ENCODE measurements around the gene PDK4.
"Not testable (repeated sequence)": the region's sequence is repeated elsewhere in the genome, so short reads cannot be mapped to it uniquely, and the experiment has no call there.

Gene PDK4

DNA sequence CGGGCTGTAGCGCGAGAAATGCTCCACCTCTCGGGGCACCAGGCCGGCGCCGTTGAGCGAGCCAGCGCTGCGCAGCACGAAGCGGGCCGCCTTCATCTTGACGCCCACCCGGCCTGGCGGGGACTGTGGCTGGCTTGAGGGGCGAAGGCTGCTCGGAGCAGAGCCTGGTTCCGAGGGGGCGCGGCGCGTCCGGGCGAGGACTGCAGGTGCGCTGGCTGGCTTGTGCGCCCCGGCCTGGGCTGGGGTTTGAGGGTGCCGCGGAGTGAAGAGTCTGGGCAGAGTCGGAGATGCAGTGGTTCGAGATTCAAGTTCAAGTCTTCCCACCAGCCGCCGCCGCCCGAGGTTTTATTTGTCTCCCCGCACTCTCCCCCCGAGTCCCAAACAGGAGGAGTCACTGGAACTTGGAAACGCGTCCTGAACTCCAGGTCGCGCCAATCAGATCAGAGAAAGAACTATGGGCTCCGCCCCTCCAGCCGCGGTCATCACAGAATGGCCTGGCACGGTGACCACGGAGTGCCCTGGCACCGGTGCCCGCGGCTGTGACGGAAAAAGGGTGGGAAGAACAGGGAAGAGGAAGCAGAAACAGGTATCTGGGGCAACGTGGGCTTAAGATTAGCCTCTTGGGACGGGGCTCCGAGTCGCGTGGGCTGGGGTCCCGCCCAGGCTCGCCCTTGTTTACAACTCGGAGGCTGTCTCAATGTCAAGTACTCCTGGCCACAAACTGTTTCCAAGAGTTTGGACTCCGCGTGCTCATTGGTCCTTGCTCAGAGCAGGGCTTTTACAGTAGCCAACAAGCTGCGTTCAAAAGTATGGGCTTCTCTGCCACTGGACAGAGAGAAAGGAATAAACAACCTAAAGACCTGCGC, at the start of gene PDK4:
TSS of gene PDK4 (minus strand) at position 319 of the 866 bp plus-strand sequence. CDS start at position 96, 223 bp downstream.
- no peak for DNase-seq

DNA sequence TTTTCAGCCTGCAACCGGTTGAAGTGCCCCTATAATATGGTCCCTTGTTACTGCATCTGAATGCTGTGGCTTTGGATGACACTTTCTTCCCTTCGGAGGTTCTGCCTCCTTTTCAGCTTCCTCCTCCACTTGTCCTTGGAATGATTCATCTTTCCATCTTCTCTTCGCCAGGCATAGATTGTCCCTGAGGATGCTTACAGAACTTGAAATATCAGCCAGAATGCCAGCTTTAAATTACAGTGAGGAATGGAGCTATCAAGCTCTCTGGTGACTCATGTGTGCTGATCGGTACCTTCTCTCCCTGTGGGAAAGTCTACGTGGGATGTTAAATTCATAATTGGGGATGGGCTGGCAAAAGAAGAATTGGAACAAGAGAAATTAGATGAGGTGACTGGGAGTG, 45.9 kb upstream of the PDK4 start:
- no peak for DNase-seq

DNA sequence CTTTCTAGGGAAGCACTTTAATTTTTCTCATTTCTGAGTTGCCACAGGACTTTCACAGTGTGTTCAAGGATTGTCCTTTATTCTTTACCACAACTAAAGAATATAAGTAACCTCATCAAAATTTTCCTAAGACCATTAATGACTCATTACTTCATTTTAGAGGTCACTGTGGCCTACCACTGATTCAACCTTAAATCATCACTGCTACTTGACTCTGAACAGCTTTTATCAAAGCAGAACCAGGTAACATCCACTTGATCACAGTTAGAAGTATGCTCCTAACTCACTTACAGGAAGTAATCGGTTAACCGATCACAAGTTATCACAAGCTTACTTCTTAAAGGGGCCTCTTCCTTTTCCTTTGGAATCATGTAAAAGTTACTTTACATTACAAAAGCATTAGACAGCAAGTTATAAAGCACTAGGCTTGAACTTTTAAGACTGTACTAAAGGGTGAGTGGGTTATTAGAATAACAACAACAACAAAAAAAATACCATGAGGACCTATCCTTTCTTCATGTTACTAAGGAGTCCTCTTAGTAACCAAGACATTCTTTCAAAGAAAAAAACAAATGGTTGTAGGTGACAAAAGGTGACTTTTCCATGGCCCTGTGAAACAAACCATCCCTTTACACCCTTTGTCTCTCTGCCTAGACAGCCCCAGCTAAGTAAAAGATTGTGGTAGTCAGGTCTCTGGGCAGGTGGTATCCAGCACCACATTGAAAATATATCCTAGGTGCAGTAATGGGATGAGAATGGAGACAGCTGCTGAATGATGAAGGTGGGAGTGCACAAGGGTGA, 40.0 kb upstream of the PDK4 start:
- DNase-seq, result no peak

DNA sequence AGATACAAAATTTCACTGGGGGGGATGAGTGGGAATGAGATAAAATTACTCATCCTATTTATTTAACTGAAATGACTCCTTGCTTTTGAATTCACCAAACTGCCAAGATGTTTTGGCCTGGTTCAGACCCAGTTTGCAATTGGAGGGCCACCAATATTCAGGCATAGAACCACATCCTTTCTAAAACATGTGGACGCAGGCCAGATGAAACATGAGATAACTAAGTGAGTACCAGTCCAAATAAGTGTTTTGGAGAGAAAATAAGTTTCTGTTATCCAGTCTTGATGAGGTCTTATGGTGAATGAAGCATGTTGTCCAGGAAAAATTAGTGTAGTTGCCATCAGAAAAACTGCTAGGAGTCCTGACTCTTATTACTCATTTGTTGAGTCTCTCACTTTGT, 36.3 kb upstream of the PDK4 start:
- DNase-seq, result no peak

DNA sequence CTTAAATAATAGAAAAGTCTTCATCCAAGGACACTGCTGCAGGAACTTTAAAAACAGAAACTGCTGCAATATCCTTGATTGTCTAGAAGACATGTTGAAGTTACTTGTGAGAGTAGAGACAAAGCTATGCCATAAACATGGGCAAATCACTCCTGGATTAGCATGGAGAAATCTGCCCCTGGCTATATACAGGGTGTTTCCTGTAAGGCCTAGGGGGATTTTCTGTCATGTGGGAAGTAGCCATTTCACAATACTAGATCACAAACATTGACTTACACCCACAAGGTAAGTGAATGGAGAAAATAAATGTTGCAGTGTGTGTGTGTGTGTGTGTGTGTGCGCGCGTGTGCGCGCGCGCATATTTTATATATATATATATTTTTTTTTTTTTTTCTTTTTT, 35.2 kb upstream of the PDK4 start:
- no peak for DNase-seq

DNA sequence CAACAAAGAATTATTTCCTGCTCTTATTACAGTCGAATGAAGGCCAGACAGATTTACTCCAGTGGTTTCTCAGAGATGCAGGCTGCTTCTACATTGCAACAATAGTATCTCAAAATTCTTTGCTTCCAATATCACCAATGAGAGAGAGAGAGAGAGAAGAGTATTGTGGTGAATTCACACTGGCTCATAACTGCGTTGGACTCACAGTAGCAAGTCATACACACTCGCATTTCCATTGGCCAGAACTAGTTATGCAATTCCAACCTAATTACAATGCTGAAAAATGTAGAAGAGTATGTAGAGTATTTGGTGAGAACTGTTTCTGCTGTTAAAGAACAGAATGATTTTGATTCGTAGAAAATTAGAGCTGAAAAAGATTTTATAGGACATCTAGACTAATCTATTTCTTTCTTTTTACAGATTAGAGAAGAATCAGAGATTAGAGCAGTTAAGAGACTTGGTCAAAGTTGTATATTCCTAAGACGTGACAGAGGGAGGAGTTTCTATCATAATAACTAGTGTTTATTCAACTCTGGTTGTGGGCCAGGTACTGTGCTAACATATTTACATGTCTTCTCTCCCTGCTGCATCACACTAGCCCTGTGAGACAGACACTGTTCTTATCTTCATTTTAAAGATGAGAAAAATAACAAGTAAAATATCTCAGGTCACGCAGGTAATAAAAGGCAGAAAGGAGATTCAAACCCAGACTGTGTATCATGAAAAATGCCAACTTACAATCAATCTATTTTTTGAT, 34.6 kb upstream of the PDK4 start:
- DNase-seq, result no peak

DNA sequence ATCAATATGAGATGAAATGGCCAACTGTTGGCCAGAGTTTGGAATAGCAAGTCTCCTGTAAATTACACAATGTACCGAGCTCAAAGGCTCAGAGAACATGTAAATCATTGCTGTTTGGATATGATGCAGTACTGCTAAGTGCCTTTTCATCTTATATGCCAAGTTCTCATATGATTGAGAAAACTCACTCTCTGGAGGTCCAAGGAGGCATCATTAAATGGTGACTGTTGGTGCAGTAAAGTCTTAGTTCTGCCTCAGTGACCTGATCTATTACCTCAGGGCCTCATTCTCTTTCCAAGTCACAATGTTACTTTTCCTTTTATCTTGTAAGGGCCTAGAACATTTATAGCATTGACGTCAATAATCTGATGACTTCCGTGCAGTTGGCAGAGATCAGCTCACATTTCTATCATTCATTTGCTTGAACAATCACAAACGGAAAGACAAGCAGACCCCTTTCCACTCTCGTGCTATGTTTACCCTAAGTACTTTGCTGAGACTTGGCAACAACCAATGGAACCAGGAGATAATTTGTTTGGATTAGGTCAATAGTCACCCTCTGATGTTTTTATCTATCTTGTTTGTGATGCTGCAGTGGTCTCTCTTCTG, 32.6 kb upstream of the PDK4 start:
- DNase-seq, result no peak

DNA sequence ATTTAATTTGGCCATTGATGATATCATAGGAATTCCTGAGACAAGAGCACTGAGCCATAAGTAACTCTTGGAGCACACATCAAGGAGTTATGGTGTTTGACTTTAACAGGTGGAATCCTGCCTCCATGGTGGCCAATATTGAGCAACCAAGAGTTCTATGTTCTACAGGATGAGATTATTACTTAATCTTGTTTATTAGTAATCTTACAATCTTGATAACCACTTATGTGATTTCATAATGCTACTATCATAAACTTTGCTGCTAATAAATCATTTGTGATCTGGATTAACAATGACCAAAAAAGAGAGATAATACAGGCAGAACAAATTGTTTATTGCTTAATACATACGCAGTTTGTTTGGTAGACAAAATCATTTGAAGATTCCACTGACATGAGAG, 27.5 kb upstream of the PDK4 start:
- DNase-seq, result no peak

DNA sequence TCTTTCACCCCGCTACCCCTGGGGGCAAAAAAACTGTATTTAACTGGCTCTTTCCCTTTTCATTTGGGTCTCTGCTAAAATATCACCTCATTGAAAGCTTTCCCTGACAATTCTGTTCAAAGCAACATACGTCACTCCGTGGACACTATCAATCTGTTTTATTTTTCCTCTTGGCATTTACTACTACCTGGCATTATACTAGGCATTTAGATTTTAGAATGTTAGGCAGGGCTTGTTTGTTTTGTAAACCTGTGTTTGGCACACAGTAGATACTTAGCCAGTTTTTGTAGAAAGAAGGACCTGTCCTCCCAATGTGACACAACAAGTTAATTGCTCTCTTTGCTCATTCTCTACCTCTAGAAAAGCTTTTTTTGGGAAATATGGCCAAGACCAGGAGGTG, 26.5 kb upstream of the PDK4 start:
- DNase-seq, result no peak

DNA sequence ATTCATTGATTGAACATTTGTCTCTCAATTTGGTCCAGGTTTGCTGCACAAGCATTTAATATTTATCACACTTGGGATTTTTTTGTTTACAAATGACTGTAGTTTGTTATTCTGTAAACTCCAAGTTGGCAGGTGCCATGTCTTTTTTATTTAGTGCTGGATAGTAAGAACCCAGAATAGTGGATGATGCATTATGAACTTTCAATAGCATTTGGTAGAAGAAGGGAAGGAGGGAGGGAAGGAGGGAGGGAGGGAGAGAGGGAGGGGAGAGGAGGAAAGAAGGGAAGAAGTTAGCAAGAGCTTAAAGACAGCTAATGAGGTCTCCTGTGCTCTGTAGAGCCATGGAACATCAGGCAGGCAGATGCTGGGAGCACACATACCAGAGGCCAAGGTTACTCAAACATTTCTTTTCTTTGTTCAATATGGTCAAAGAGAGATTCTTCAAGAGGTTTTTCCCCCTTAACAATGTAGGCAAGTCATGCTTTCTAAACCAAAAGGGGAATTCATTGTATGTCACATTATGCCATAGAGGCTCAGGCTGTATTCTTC, 25.8 kb upstream of the PDK4 start:
- DNase-seq, result no peak

DNA sequence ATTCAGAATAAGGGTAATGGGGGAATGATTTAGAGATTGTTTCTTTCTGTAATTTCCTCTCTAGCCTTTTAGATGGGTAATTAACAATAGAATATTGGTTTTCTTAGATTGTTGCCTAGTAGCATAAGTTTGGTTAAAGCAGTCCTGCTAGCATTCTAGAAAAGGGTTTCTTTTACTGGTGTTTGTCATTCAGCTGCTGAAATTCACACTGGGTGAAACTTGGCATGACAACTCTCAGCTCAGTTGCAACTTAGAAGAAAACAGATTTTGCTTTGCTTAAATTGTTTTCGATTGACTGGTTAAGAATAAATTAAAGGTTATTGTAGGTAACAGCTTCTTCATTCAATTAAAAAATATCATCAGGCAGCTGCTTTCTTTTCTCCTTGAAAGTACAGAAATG, 25.1 kb upstream of the PDK4 start:
- no peak for DNase-seq

DNA sequence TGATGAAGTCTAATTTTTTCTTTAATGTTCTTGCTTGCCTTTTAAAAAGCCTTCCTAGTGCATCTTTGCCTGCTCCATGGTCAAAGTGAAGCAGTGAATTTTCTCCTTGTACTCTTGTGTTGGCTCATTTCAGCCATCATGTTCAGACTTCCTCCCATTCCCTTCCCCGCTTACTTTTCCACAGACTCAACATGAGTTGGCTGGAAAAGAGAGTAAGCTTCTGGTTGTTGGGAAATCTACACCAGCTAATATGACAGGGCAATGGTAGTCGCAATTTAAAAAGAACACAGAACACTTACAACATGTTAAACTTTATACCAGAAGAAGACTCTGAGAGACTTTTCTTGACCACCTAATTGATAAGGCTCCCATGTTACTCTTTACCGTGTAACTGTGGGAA, 24.3 kb upstream of the PDK4 start:
- DNase-seq, result no peak

DNA sequence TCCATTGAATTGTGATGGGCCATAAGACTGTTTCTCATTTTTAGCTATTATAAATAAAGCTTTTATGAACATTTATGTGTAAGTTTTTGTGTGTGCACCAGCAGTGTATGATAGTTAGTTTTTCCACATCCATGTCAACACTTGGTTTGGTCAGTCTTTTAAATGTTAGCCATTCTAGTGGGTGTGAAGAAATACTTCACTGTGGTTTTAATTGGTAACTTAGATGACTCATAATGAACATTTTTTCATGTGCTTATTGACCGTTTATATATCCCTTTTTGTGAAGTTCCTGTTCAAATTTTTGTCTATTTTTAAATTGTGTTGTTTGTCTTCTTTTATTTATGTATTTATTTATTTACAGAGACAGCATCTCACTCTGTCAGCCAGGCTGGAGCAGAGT, 23.6 kb upstream of the PDK4 start:
- no peak for DNase-seq

DNA sequence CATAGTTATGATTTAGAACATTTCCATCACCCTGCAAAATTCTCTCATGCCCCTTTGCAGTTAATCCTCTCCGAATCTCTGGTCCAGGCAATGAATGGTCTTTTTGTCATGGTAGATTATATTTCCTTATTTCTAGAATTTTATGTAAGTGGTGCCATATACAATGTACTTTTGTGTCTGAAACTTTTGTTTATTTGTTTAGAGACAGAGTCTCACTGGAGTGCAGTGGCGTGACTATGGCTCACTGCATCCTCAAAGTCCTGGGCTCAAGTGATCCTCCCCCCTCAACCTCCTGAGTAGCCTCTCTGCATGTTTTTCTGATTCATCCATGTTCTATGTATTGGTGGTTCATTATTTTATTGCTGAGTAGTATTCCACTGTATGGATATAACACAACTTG, 23.2 kb upstream of the PDK4 start:
- no peak for DNase-seq

DNA sequence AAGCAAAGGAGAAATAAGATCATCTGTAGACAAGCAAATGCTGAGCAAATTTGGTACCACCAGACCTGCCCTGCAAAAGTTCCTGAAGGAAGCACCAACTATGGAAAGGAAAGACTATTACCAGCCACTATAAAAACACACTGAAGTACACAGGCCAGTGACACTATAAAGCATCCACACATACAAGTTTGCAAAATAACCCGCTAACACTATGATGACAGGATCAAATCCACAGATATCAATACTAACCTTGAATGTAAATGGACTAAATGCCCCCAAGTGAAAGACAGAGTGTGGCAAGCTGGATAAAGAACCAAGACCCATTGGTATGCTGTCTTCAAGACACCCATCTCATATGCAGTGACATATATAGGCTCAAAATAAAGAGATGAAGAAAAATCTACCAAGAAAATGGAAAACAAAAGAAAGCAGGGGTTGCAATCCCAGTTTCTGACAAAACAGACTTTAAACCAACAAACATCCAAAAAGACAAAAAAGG, 18.2 kb upstream of the PDK4 start:
- no peak for DNase-seq

DNA sequence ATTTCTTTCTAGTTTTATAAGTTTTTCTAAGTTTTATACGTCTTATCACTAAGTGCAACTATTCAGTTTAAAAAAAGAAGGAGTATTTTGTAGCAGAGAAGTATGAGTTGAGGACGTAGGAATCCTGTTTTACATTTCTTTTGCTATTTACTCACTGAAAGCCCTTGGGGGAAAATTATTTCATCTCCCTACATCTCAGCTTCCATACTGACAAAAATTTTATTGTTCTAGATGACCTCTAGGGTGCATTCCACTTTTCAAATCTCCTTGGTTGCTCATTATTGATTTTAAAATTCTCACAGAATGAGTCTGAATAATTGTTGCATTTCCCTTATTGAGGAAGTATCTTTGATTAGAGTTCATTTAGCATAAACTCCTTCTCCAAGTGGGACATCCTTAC, 14.9 kb upstream of the PDK4 start:
- DNase-seq, result no peak

DNA sequence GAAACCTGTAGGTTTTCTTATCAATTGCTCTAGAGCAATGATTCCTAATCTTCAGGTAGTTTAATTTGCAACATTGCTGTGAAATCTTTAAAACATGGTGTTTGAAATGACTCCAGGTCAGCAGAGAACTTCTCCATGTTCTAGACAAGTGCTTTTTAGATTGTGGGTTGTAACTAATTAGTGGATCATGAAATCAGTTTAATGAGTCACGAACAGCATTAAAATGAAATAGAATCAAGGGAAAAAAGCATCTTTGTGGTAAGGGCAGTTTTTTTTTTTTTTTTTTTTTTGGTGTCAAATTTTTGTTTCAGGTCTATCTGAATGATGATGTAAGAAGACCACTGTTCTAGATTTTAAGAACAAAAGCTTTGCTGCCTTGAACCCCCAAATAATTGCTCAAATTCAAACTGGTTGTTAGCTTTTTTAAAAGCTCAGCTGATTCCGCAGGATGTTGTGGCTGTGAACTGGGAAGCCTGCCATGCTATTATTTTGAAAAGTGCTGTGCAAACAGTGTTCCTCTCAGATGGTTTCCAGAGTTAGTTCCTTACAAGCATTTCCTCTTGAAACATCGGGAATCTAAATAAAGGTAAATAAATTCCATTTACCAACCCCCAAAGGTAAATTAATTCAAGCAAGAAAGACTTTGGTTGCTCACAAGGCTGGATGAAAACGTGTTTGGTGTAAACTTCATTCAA, 13.1 kb upstream of the PDK4 start:
- DNase-seq, result no peak

DNA sequence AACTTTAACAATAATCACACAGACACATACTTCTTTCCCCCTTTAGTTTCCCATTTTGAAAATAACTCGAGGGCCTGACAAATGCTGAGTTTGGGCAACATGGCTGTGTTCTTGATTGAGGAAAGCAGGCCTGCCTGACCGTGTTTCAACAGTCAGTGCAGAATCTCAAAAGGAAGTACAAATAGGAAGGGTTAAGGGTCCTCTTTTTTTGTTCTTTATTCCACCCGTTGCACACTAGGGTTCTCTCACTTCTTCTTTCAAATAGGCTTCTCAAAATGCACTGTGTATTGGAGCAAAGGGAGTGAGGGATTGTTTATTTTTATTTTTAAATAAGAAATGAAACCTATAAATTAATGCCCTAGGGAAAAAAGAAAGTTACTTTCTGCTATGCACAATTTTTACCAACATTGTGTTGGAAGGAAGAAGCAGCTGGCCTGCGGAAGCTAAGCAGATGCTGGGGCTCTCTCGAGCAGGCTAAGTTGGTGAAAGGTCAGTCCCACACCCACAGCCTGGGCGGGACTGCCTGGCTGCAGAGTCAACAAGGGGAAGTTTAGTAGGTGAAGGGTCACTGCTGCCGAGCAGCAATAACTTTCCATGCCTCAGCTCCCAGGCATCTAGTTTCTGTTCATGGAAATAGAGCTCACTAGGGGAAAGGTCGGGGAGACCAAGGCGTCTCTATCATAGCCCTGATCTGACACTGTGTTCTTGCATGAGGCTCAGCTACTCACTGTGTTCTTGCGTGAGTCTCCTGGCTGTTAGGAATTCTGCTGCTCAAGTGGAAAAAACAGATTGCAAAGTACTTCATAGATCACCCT, 12.2 kb upstream of the PDK4 start:
- no peak for DNase-seq

DNA sequence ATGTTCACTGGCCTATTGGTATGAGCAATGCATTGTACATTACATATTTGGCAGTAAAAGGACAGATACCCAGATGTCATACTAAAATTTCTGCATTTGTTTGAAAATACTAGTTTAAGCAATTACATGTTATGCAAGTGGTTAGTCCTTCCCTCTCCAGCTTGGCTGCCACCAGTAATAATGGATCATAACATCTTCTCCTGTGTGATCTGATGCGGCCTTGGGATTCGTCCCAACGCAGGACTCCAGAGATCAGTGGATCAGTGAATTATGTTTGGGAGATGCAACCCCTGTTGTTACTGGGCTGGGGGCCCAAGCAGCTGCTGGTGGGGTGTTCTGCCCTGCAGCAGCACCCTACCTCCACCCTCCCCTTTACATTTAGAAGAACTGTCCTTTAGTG, 11.2 kb upstream of the PDK4 start:
- DNase-seq, result no peak

DNA sequence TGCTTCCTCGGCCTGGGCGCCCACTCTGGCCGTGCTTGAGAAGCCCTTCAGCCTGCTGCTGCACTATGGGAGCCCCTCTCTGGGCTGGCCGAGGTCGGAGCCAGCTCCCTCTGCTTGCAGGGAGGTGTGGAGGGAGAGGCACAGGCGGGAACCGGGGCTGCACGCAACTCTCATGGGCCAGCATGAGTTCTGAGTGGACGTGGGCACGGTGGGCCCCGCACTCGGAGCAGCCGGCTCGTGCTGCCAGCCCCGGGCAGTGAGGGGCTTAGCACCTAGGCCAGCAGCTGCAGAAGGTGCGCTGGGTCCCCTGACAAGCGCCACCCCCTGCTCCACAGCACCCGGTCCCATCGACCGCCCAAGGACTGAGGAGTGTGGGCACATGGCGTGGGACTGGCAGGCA, 9.0 kb upstream of the PDK4 start:
- no peak for DNase-seq

DNA sequence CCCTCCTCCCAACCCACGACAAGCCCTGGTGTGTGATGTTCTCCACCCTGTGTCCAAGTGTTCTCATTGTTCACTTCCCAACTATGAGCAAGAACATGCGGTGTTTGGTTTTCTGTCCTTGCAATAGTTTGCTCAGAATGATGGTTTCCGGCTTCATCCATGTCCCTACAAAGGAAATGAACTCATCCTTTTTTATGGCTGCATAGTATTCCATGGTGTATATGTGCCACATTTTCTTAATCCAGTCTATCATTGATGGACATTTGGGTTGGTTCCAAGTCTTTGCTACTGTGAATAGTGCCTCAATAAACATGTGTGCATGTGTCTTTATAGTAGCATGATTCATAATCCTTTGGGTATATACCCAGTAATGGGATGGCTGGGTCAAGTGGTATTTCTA, 8.5 kb upstream of the PDK4 start:
- not testable (repeated sequence) for DNase-seq

Data from stimulated activated CD4-positive, alpha-beta T cell treated with anti-CD3 and anti-CD28 coated beads, Interleukin-12 subunit alpha, Interleukin-12 subunit beta, amount 100 ng/mL, for 4 hours (primary cell).